H1 (cell line): Measurements from ENCODE around the gene FSIP1. TPM values are rescaled to one million over a fixed set of nuclear protein-coding genes. Genes with fewer than 3 reads are reported as not detected.

Experiments used
- ASH2L ChIP-seq: fragments of 200-600, 300-600 bp; sonication (generic); IDR thresholded peaks from one replicate; pipeline ENCODE4 v1.7.1; 2017; ENCODE audit warnings: low read length
- ATF2 ChIP-seq: IDR thresholded peaks from 2 replicates; pipeline ENCODE4 v1.6.1; 2012; ENCODE audit warnings: low read length, inconsistent platforms
- BRCA1 ChIP-seq: IDR thresholded peaks from 2 replicates; pipeline ENCODE4 v1.6.1; 2012; ENCODE audit warnings: low read depth, low read length, improper control_type of control experiment
- CBX5 ChIP-seq: fragments of 300-800, 300-1000 bp; sonication (generic); IDR thresholded peaks from 2 replicates; pipeline ENCODE4 v1.7.1; 2016; ENCODE audit warnings: antibody characterized with exemption, low read length, low read depth
- CEBPB ChIP-seq: IDR thresholded peaks from 2 replicates; pipeline ENCODE4 v1.6.1; 2012; ENCODE audit warnings: low read depth, low read length
- CTCF ChIP-seq, 3 experiments: IDR thresholded peaks; 1 replicate in 2 of 3; 2 replicates in 1 of 3; pipeline versions ENCODE4 v1.5.1 to v1.6.1; 2011; ENCODE audit warnings: low read length in 3 of 3, mild to moderate bottlenecking in 3 of 3, inconsistent platforms in 2 of 3, low read depth in 1 of 3, moderate library complexity in 1 of 3; ENCODE audit not compliant: insufficient read depth in 1 of 3; ENCODE audit errors: control extremely low read depth in 1 of 3
- EGR1 ChIP-seq: IDR thresholded peaks from 2 replicates; pipeline ENCODE4 v1.6.1; 2011; ENCODE audit warnings: low read depth, low read length, borderline replicate concordance
- EZH2 ChIP-seq: fragments of 200-600 bp; sonication (generic); IDR thresholded peaks from 2 replicates; pipeline ENCODE4 v1.7.1; 2012; ENCODE audit warnings: low read depth, mild to moderate bottlenecking, moderate library complexity, low read length, inconsistent platforms; ENCODE audit not compliant: severe bottlenecking
- GABPA ChIP-seq: IDR thresholded peaks from 2 replicates; pipeline ENCODE4 v1.6.1; 2011; ENCODE audit warnings: mild to moderate bottlenecking, low read length, moderate library complexity, borderline replicate concordance; ENCODE audit not compliant: insufficient read depth
- POLR2A ChIP-seq, 2 experiments: IDR thresholded peaks; 1 replicate in 1 of 2; 2 replicates in 1 of 2; pipeline ENCODE4 v1.6.1; 2011; ENCODE audit warnings: low read depth in 2 of 2, low read length in 2 of 2, mild to moderate bottlenecking in 2 of 2; ENCODE audit errors: control extremely low read depth in 1 of 2
- POLR2AphosphoS5 ChIP-seq: IDR thresholded peaks from 2 replicates; pipeline ENCODE4 v1.6.1; 2011; ENCODE audit warnings: low read depth, low read length
- RAD21 ChIP-seq, 2 experiments: IDR thresholded peaks in 1 of 2; conservative IDR thresholded peaks in 1 of 2; 2 replicates each; pipeline ENCODE4 v1.6.1; 2011; ENCODE audit warnings: low read depth in 2 of 2, low read length in 2 of 2, improper control_type of control experiment in 1 of 2, inconsistent platforms in 1 of 2, mild to moderate bottlenecking in 1 of 2, moderate library complexity in 1 of 2
- RBBP5 ChIP-seq: IDR thresholded peaks from 2 replicates; pipeline ENCODE4 v1.7.1; 2012; ENCODE audit warnings: low read depth, mild to moderate bottlenecking, inconsistent platforms, low read length, moderate library complexity, borderline replicate concordance
- RXRA ChIP-seq: IDR thresholded peaks from 2 replicates; pipeline ENCODE4 v1.6.1; 2011; ENCODE audit warnings: low read depth, mild to moderate bottlenecking, low read length, moderate library complexity; ENCODE audit not compliant: insufficient read depth
- SIN3A ChIP-seq, 2 experiments: IDR thresholded peaks in 1 of 2; conservative IDR thresholded peaks in 1 of 2; 2 replicates each; pipeline ENCODE4 v1.6.1; 2011 to 2012; ENCODE audit warnings: low read length in 2 of 2, improper control_type of control experiment in 1 of 2, low read depth in 1 of 2, mild to moderate bottlenecking in 1 of 2
- SIRT6 ChIP-seq: IDR thresholded peaks from one replicate; pipeline ENCODE4 v1.7.1; 2012; ENCODE audit warnings: low read length, inconsistent platforms
- SP4 ChIP-seq: IDR thresholded peaks from 2 replicates; pipeline ENCODE4 v1.6.1; 2012; ENCODE audit warnings: low read length, inconsistent platforms
- SRF ChIP-seq: IDR thresholded peaks from 2 replicates; pipeline ENCODE4 v1.6.1; 2011; ENCODE audit warnings: mild to moderate bottlenecking, low read depth, low read length, moderate library complexity
- TAF1 ChIP-seq: IDR thresholded peaks from 2 replicates; pipeline ENCODE4 v1.6.1; 2011; ENCODE audit warnings: mild to moderate bottlenecking, low read depth, low read length
- TEAD4 ChIP-seq: IDR thresholded peaks from 2 replicates; pipeline ENCODE4 v1.6.1; 2012; ENCODE audit warnings: low read depth, low read length, inconsistent platforms, mixed read lengths
- YY1 ChIP-seq: IDR thresholded peaks from 2 replicates; pipeline ENCODE4 v1.6.1; 2011; ENCODE audit warnings: low read depth, mild to moderate bottlenecking, low read length
- ZNF274 ChIP-seq: IDR thresholded peaks from 2 replicates; pipeline ENCODE4 v1.7.0; 2012; ENCODE audit warnings: low read length, borderline replicate concordance; ENCODE audit errors: extremely low read depth
- polyA plus RNA-seq, 7 experiments: library from polyadenylated mRNA; depleted of rRNA in 3 of 7; stranded (reverse) in 5 of 7; unstranded in 2 of 7; fragments of >200 nt in 5 of 7; fragments of 200-250 nt in 2 of 7; gene quantifications; 1 replicate in 5 of 7; 2 replicates in 1 of 7; 4 replicates in 1 of 7; pipeline versions ENCODE4 v1.2.1 to v1.2.3, GENCODE V29; 2011 to 2013; ENCODE audit warnings: missing spikeins in 2 of 7, mixed read lengths in 2 of 7
- total RNA-seq: library from RNA; stranded (reverse); fragmentation: NEBNext Ultra II Directional; extraction: Animal tissue kit (Norgen Biotek cat#: 25700); gene quantifications from 2 replicates; pipeline ENCODE4 v1.2.1, GENCODE V29; 2021

FSIP1 gene
- total and polyA plus RNA-seq, 2 of the 8 experiments (the other 6 are each of a cell fraction or from before 2014, with no cell fraction given), result 0.18 to 1.3 TPM

- TF ChIP-seq RBBP5, result 0 out of 2 replicates have a peak, but pooled peaks have one; percentile 36
- no peak for TF ChIP-seq SIRT6
- no peak; the same call in none of the 2 replicates for TF ChIP-seq POLR2AphosphoS5
- TF ChIP-seq BRCA1, result no peak
- TF ChIP-seq SP4, result 0 out of 2 replicates have a peak, but pooled peaks have one; percentile 59
- TF ChIP-seq CEBPB, result no peak
- TF ChIP-seq TAF1, result 0 out of 2 replicates have a peak, but pooled peaks have one; percentile 58
- no peak for TF ChIP-seq GABPA
- no peak for TF ChIP-seq YY1
- peak; percentile 18 for TF ChIP-seq ASH2L
- TF ChIP-seq CBX5, result no peak
- no peak for TF ChIP-seq EZH2
- no peak for TF ChIP-seq ZNF274
- no peak for TF ChIP-seq SIN3A (conservative IDR thresholded peaks at IDR 0.05 in 1 of 2, IDR thresholded peaks at IDR 0.05 in 1 of 2; ENCODE audit: low read depth in 1 of 2, low read length in 2 of 2)
- peak; percentile 77 to 99 (median 79) for TF ChIP-seq CTCF (IDR thresholded peaks at IDR 0.05; ENCODE audit: control extremely low read depth in 1 of 3, insufficient read depth in 1 of 3, low read depth in 1 of 3, low read length in 3 of 3)
- no peak for TF ChIP-seq TEAD4
- peak; percentile 28 to 44; a peak in 2 of 3 replicates for TF ChIP-seq POLR2A (IDR thresholded peaks at IDR 0.05; ENCODE audit: control extremely low read depth in 1 of 2, low read depth in 2 of 2, low read length in 2 of 2)
- no peak for TF ChIP-seq RXRA
- no peak for TF ChIP-seq SRF
- TF ChIP-seq EGR1, result 0 out of 2 replicates have a peak, but pooled peaks have one; percentile 36
- TF ChIP-seq RAD21 (IDR thresholded peaks at IDR 0.05 in 1 of 2, conservative IDR thresholded peaks at IDR 0.05 in 1 of 2; ENCODE audit: low read depth in 2 of 2, low read length in 2 of 2), result peak; percentile 85 to 90
- TF ChIP-seq ATF2, result 0 out of 2 replicates have a peak, but pooled peaks have one; percentile 77
Measured at GRCh38 chr15:39580117-39580484, 202.5 kb downstream of the FSIP1 start (continued).
